H1 (cell line): ENCODE measurements around the gene DNASE1L1. TPM values are rescaled to one million over a fixed set of nuclear protein-coding genes. Genes with fewer than 3 reads are reported as not detected.
A peak's percentile ranks its signal among the peaks of the same experiment; 100 is the strongest.
"Not testable (repeated sequence)": the region's sequence is repeated elsewhere in the genome, so short reads cannot be mapped to it uniquely, and the experiment has no call there.

Source experiments
- CTCF ChIA-PET: fragments of 300-600 bp; sonication (Branson Sonifier 250); formaldehyde crosslinking; loops from one replicate; lab custom pipeline; 2021; ENCODE audit not compliant: partially characterized antibody; lab: Charles Lee
- POLR2A ChIA-PET: fragments of 300-600 bp; sonication (Branson Sonifier 250); formaldehyde crosslinking; loops from one replicate; lab custom pipeline; 2021; ENCODE audit warnings: inconsistent platforms; ENCODE audit not compliant: partially characterized antibody; lab: Charles Lee
- DNase-seq, 2 experiments: peaks; one replicate each; pipeline versions ENCODE4 v3.0.0 to v3.0.0-alpha.2; 2010 to 2022; ENCODE audit warnings: low spot score in 2 of 2, low read depth in 1 of 2, mixed read lengths in 1 of 2
- FAIRE-seq: peaks from 2 replicates; lab custom pipeline; 2011; peaks lifted over from hg19 to GRCh38; lab: Jason Lieb, UNC
- H2AFZ ChIP-seq: 2 replicates; pipeline ENCODE4 v1.8.1; 2012; ENCODE audit warnings: low read length, inconsistent platforms
- H2AK5ac ChIP-seq: 2 replicates; pipeline ENCODE4 v1.6.1; 2013; ENCODE audit warnings: low read depth, low read length
- H2BK120ac ChIP-seq: replicated peaks from 2 replicates; pipeline ENCODE3; 2013; ENCODE audit warnings: low read depth, low read length, inconsistent platforms
- H2BK12ac ChIP-seq: 2 replicates; pipeline ENCODE4 v1.6.1; 2013; ENCODE audit warnings: low read depth, low read length
- H2BK15ac ChIP-seq: 2 replicates; pipeline ENCODE4 v1.6.1; 2013; ENCODE audit warnings: low read length
- H2BK20ac ChIP-seq: 2 replicates; pipeline ENCODE4 v1.6.1; 2013; ENCODE audit warnings: low read length
- H2BK5ac ChIP-seq: 2 replicates; pipeline ENCODE4 v1.6.1; 2013; ENCODE audit warnings: low read depth, low read length
- H3K14ac ChIP-seq: 2 replicates; pipeline ENCODE4 v1.6.1; 2013; ENCODE audit warnings: inconsistent platforms; ENCODE audit not compliant: insufficient read length
- H3K18ac ChIP-seq: 2 replicates; pipeline ENCODE4 v1.6.1; 2013; ENCODE audit warnings: low read length; ENCODE audit errors: extremely low read depth
- H3K23ac ChIP-seq: 2 replicates; pipeline ENCODE4 v1.6.1; 2013; ENCODE audit warnings: inconsistent platforms; ENCODE audit not compliant: insufficient read length
- H3K23me2 ChIP-seq: 2 replicates; pipeline ENCODE4 v1.6.1; 2013; ENCODE audit warnings: low read depth, low read length
- H3K27ac ChIP-seq: 2 replicates; pipeline ENCODE4 v1.6.1; 2011; ENCODE audit warnings: low read depth, low read length, inconsistent platforms
- H3K27me3 ChIP-seq, 4 experiments: replicated peaks in 1 of 4; 1 replicate in 1 of 4; 2 replicates in 3 of 4; pipeline versions ENCODE4 v1.6.1 to v1.8.1; 2011 to 2013; ENCODE audit warnings: low read length in 3 of 4, mild to moderate bottlenecking in 3 of 4, inconsistent platforms in 2 of 4, mixed read lengths in 2 of 4, moderate library complexity in 1 of 4; ENCODE audit not compliant: control insufficient read depth in 3 of 4, insufficient read depth in 3 of 4; ENCODE audit errors: extremely low read depth in 1 of 4
- H3K36me3 ChIP-seq, 4 experiments: 2 replicates each; pipeline versions ENCODE4 v1.6.1 to v1.8.1; 2011 to 2013; ENCODE audit warnings: mild to moderate bottlenecking in 4 of 4, low read length in 3 of 4, moderate library complexity in 2 of 4, control low read depth in 1 of 4, inconsistent platforms in 1 of 4; ENCODE audit not compliant: insufficient read depth in 4 of 4, control insufficient read depth in 2 of 4
- H3K4ac ChIP-seq: replicated peaks from 2 replicates; pipeline ENCODE3; 2013; ENCODE audit warnings: low read length, low read depth, mixed read lengths, inconsistent platforms; ENCODE audit not compliant: insufficient read length
- H3K4me1 ChIP-seq, 4 experiments: replicated peaks in 1 of 4; 1 replicate in 1 of 4; 2 replicates in 3 of 4; pipeline versions ENCODE4 v1.6.1 to v1.8.1; 2011 to 2013; ENCODE audit warnings: low read length in 3 of 4, inconsistent platforms in 2 of 4, mixed read lengths in 1 of 4; ENCODE audit not compliant: insufficient read depth in 4 of 4, control insufficient read depth in 3 of 4
- H3K4me2 ChIP-seq, 2 experiments: 2 replicates each; pipeline versions ENCODE4 v1.6.1 to v1.8.1; 2011 to 2013; ENCODE audit warnings: low read depth in 2 of 2, low read length in 2 of 2, control low read depth in 1 of 2, inconsistent platforms in 1 of 2, mild to moderate bottlenecking in 1 of 2; ENCODE audit not compliant: insufficient read depth in 1 of 2
- H3K4me3 ChIP-seq, 4 experiments: fragments of 200-600, 300-600 bp in 1 of 4; sonication (generic), shearing (Covaris generic), sonication (Bioruptor Twin) in 1 of 4; 2 replicates each; pipeline versions ENCODE4 v1.5.1 to v1.8.1; 2011 to 2016; ENCODE audit warnings: low read length in 4 of 4, low read depth in 3 of 4, control low read depth in 2 of 4, inconsistent platforms in 2 of 4, mild to moderate bottlenecking in 2 of 4, mixed read lengths in 1 of 4, moderate library complexity in 1 of 4; ENCODE audit not compliant: insufficient read depth in 2 of 4; ENCODE audit errors: extremely low read depth in 1 of 4
- H3K56ac ChIP-seq: replicated peaks from 2 replicates; pipeline ENCODE3; 2013; ENCODE audit warnings: low read depth, mild to moderate bottlenecking, mixed read lengths, low read length, inconsistent platforms; ENCODE audit not compliant: insufficient read length
- H3K79me1 ChIP-seq: 2 replicates; pipeline ENCODE4 v1.6.1; 2013; ENCODE audit warnings: low read depth, low read length, control low read depth
- H3K79me2 ChIP-seq, 2 experiments: 2 replicates each; pipeline versions ENCODE4 v1.6.1 to v1.8.1; 2012 to 2013; ENCODE audit warnings: low read length in 2 of 2, mild to moderate bottlenecking in 2 of 2, inconsistent platforms in 1 of 2; ENCODE audit not compliant: insufficient read depth in 2 of 2, control insufficient read depth in 1 of 2
- H3K9ac ChIP-seq, 4 experiments: replicated peaks in 1 of 4; 1 replicate in 1 of 4; 2 replicates in 3 of 4; pipeline versions ENCODE4 v1.6.1 to v1.8.1; 2011 to 2013; ENCODE audit warnings: low read depth in 3 of 4, low read length in 3 of 4, control low read depth in 2 of 4, mild to moderate bottlenecking in 2 of 4, moderate library complexity in 2 of 4, inconsistent platforms in 1 of 4; ENCODE audit errors: extremely low read depth in 1 of 4
- H3K9me3 ChIP-seq, 2 experiments: 2 replicates each; pipeline versions ENCODE4 v1.6.1 to v1.8.1; 2012 to 2013; ENCODE audit warnings: mild to moderate bottlenecking in 2 of 2, moderate library complexity in 2 of 2, control low read depth in 1 of 2, inconsistent platforms in 1 of 2, low read depth in 1 of 2, low read length in 1 of 2, mixed read lengths in 1 of 2; ENCODE audit not compliant: insufficient read depth in 2 of 2
- H4K20me1 ChIP-seq, 2 experiments: replicated peaks in 1 of 2; 2 replicates each; pipeline versions ENCODE3 to v1.8.1; 2011 to 2013; ENCODE audit warnings: inconsistent platforms in 2 of 2, low read length in 2 of 2, mild to moderate bottlenecking in 1 of 2; ENCODE audit not compliant: insufficient read depth in 2 of 2, control insufficient read depth in 1 of 2
- H4K5ac ChIP-seq: 2 replicates; pipeline ENCODE4 v1.6.1; 2013; ENCODE audit warnings: low read length, low read depth, mixed read lengths, inconsistent platforms; ENCODE audit not compliant: insufficient read length
- H4K8ac ChIP-seq: 2 replicates; pipeline ENCODE4 v1.8.0; 2013; ENCODE audit warnings: mild to moderate bottlenecking, moderate library complexity, low read length, inconsistent platforms; ENCODE audit not compliant: insufficient read depth; ENCODE audit errors: extremely low read depth
- H4K91ac ChIP-seq: replicated peaks from 2 replicates; pipeline ENCODE3; 2013; ENCODE audit warnings: low read length, mixed read lengths, inconsistent platforms; ENCODE audit not compliant: insufficient read length
- WGBS, 2 experiments: shearing (Covaris generic) in 1 of 2; methylation state at CpG; one replicate each; pipeline versions ENCODE4 v1.1.6 to v1.1.7; 2013 to 2015; ENCODE audit warnings: low lambda C conversion rate in 2 of 2, mixed read lengths in 2 of 2, inconsistent platforms in 1 of 2, low coverage in 1 of 2, missing lambda C conversion rate in 1 of 2; ENCODE audit not compliant: insufficient replicate concordance in 2 of 2, insufficient coverage in 1 of 2, insufficient read length in 1 of 2; ENCODE audit errors: extremely low coverage in 1 of 2, missing lambda C conversion rate in 1 of 2; 5-methylcytosine and 5-hydroxymethylcytosine counted together
- polyA plus RNA-seq, 7 experiments: library from polyadenylated mRNA; depleted of rRNA in 3 of 7; stranded (reverse) in 5 of 7; unstranded in 2 of 7; fragments of >200 nt in 5 of 7; fragments of 200-250 nt in 2 of 7; gene quantifications; 1 replicate in 5 of 7; 2 replicates in 1 of 7; 4 replicates in 1 of 7; pipeline versions ENCODE4 v1.2.1 to v1.2.3, GENCODE V29; 2011 to 2013; ENCODE audit warnings: missing spikeins in 2 of 7, mixed read lengths in 2 of 7
- total RNA-seq: library from RNA; stranded (reverse); fragmentation: NEBNext Ultra II Directional; extraction: Animal tissue kit (Norgen Biotek cat#: 25700); gene quantifications from 2 replicates; pipeline ENCODE4 v1.2.1, GENCODE V29; 2021

The DNASE1L1 gene
- total and polyA plus RNA-seq, 2 of the 8 experiments (the other 6 are each of a cell fraction or from before 2014, with no cell fraction given) = 8.7 to 30.0 TPM

DNA sequence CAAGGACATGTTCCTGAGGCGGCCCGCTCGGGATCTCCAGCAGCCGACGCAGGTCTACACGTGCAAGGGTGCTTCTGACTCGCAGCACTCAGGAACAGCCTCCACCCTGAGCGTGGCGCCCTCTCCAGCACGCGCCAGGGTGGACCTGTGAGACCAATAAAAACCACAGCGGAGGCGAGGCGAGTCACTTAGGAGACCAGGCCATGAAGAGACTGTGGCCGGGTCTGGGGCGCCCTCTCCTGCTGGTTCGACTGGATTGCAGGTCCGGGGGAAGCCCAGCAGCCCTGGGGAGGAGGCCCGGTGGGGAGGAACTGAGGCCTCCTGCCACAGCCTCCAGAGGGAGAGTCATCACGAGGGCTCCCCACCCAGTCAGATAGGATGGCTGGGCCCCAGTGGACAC lies 21.0 kb downstream of the DNASE1L1 start:
- peak; percentile 57 for FAIRE-seq
- H3K4ac ChIP-seq, H3K27me3 ChIP-seq, H2BK5ac ChIP-seq, H2BK20ac ChIP-seq, H3K27ac ChIP-seq, H3K18ac ChIP-seq, H3K23ac ChIP-seq, H2AK5ac ChIP-seq, H3K79me1 ChIP-seq, H4K20me1 ChIP-seq, H2BK15ac ChIP-seq, H4K91ac ChIP-seq, H4K8ac ChIP-seq, H3K23me2 ChIP-seq, H2AFZ ChIP-seq, H2BK12ac ChIP-seq, H3K4me3 ChIP-seq, H3K4me1 ChIP-seq, H3K79me2 ChIP-seq, CTCF ChIA-PET, H3K56ac ChIP-seq, H2BK120ac ChIP-seq, POLR2A ChIA-PET, H3K4me2 ChIP-seq, H3K36me3 ChIP-seq, H4K5ac ChIP-seq, H3K9me3 ChIP-seq, H3K9ac ChIP-seq, DNase-seq, H3K14ac ChIP-seq: not testable (repeated sequence)
- WGBS, 2 experiments = no CpG with 5 or more reads among the region's 20 CpGs
